Endodermal cell (in vitro differentiated cells): ENCODE results near the gene GIMAP6. TPM values are rescaled to one million over a fixed set of nuclear protein-coding genes. Genes with fewer than 3 reads are reported as not detected.

Source experiments
- DNase-seq: peaks from one replicate; pipeline ENCODE4 v3.0.0-alpha.2; 2017
- H3K27ac ChIP-seq: 2 replicates; pipeline ENCODE4 v1.5.1; 2013; ENCODE audit warnings: mild to moderate bottlenecking, low read depth, low read length, moderate library complexity
- H3K27me3 ChIP-seq: 2 replicates; pipeline ENCODE4 v1.6.1; 2013; ENCODE audit warnings: mild to moderate bottlenecking, low read length, moderate library complexity; ENCODE audit not compliant: insufficient read depth, control insufficient read depth, poor library complexity, severe bottlenecking
- H3K36me3 ChIP-seq: 2 replicates; pipeline ENCODE4 v1.7.0; 2013; ENCODE audit warnings: mild to moderate bottlenecking, low read length, moderate library complexity; ENCODE audit not compliant: control insufficient read depth, insufficient read depth
- H3K4me1 ChIP-seq: one replicate; pipeline ENCODE4 v1.7.0; 2013; ENCODE audit warnings: low read length; ENCODE audit not compliant: control insufficient read depth, insufficient read depth
- H3K4me3 ChIP-seq: 2 replicates; pipeline ENCODE4 v1.5.1; 2013; ENCODE audit warnings: mild to moderate bottlenecking, low read length, moderate library complexity
- H3K9ac ChIP-seq: 2 replicates; pipeline ENCODE4 v1.6.1; 2013; ENCODE audit warnings: mild to moderate bottlenecking, low read length, moderate library complexity; ENCODE audit not compliant: poor library complexity, severe bottlenecking; ENCODE audit errors: extremely low read depth
- H3K9me3 ChIP-seq: 2 replicates; pipeline ENCODE4 v1.6.1; 2013; ENCODE audit warnings: mild to moderate bottlenecking, low read length, moderate library complexity; ENCODE audit not compliant: control insufficient read depth
- H3K27ac Mint-ChIP-seq: 2 replicates; pipeline ENCODE4 v1.8.0; 2020; ENCODE audit warnings: mixed read lengths
- H3K27me3 Mint-ChIP-seq: 2 replicates; pipeline ENCODE4 v1.8.0; 2021; ENCODE audit warnings: mild to moderate bottlenecking, mixed read lengths; ENCODE audit not compliant: insufficient read depth
- H3K36me3 Mint-ChIP-seq: 2 replicates; pipeline ENCODE4 v1.8.0; 2020; ENCODE audit warnings: low read depth, mixed read lengths
- H3K4me1 Mint-ChIP-seq: 2 replicates; pipeline ENCODE4 v1.8.0; 2020; ENCODE audit warnings: mixed read lengths
- H3K4me3 Mint-ChIP-seq: 2 replicates; pipeline ENCODE4 v1.8.0; 2020; ENCODE audit warnings: mild to moderate bottlenecking, moderate library complexity, mixed read lengths
- H3K9me3 Mint-ChIP-seq: 2 replicates; pipeline ENCODE4 v1.8.0; 2020; ENCODE audit warnings: mild to moderate bottlenecking, mixed read lengths
- CTCF ChIP-seq: fragments of 200-600 bp; sonication (generic); conservative IDR thresholded peaks from 2 replicates; pipeline ENCODE4 v1.5.0; 2021; ENCODE audit warnings: antibody characterized with exemption, mild to moderate bottlenecking
- WGBS, 2 experiments: methylation state at CpG; one replicate each; pipeline versions ENCODE4 v1.1.5 to v1.1.7; 2013; ENCODE audit warnings: missing lambda C conversion rate in 2 of 2, mixed read lengths in 1 of 2; ENCODE audit not compliant: insufficient coverage in 1 of 2, insufficient read length in 1 of 2; 5-methylcytosine and 5-hydroxymethylcytosine counted together
- total RNA-seq, 2 donors: library from RNA; stranded (reverse); fragmentation: NEBNext Ultra II Directional in 1 of 2; extraction: Animal tissue kit (Norgen Biotek cat#: 25700) in 1 of 2; gene quantifications; 2 replicates in 1 of 2; 3 replicates in 1 of 2; pipeline ENCODE4 v1.2.1, GENCODE V29; 2021

The GIMAP6 gene
- total RNA-seq, 2 donors from 2014 or later, result not detected

DNA sequence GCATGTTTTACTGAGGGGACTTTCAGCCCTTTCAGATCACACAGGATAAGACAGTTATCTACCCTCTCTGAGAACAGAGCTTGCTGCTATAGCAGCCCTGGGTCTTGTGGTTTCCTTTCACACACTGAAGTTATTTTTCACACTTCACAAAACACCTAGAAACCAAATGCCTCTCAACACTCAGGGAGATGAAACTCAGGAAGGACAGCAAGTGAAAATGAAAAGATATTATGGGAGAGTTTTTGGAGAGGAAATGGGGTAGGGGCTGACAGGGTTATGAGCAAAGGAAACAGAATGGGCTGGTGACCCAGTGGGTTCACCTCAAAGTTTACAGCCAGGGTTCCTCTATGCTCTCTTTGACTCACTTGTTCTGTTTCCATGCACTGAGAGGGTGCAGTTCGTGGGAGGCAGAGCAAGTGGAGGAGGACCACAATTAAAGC, 36.3 kb upstream of the GIMAP6 start:
- peaks cover 16% of the 10 kb centered on the region for H3K9me3 Mint-ChIP-seq
- H3K27me3 Mint-ChIP-seq, result peaks cover 14% of the 10 kb centered on the region
- Histone ChIP-seq H3K27me3 (no peaks in the 10 kb centered on the region), H3K9me3 (no peaks in the 10 kb centered on the region), H3K4me1 (no peaks in the 10 kb centered on the region), H3K36me3 (no peaks in the 10 kb centered on the region), H3K4me3 (no peak overlapping the region), H3K27ac (no peak overlapping the region), H3K9ac (no peak overlapping the region)
- H3K4me3 Mint-ChIP-seq, result no peak overlapping the region
- TF ChIP-seq CTCF, result no peak
- H3K27ac Mint-ChIP-seq, result no peak overlapping the region
- H3K4me1 Mint-ChIP-seq, result no peaks in the 10 kb centered on the region
- DNase-seq, result no peak
- whole genome bisulfite sequencing, 2 experiments, result 69% methylated on average over 1 of the region's 1 CpG; no CpG with 5 or more reads in 1 of the 2 experiments
- H3K36me3 Mint-ChIP-seq, result no peaks in the 10 kb centered on the region

- peaks cover 4% of the 10 kb centered on the region for H3K9me3 Mint-ChIP-seq
- peaks cover 14% of the 10 kb centered on the region for H3K27me3 Mint-ChIP-seq
- Histone ChIP-seq H3K27me3 (no peaks in the 10 kb centered on the region), H3K9me3 (no peaks in the 10 kb centered on the region), H3K36me3 (no peaks in the 10 kb centered on the region), H3K27ac (no peak overlapping the region), H3K9ac (no peak overlapping the region), H3K4me1 (no peaks in the 10 kb centered on the region), H3K4me3 (no peak overlapping the region)
- H3K4me1 Mint-ChIP-seq, result no peaks in the 10 kb centered on the region
- H3K27ac Mint-ChIP-seq, result no peak overlapping the region
- H3K4me3 Mint-ChIP-seq, result no peak overlapping the region
- no peaks in the 10 kb centered on the region for H3K36me3 Mint-ChIP-seq
- no peak for TF ChIP-seq CTCF
- no peak for DNase-seq
Measured at GRCh38 chr7:150666412-150666811, 34.2 kb upstream of the GIMAP6 start.

GRCh38 chr7:150665896-150666295, 33.7 kb upstream of the GIMAP6 start:
- Histone ChIP-seq H3K27me3 (no peaks in the 10 kb centered on the region), H3K9me3 (no peaks in the 10 kb centered on the region), H3K27ac (no peak overlapping the region), H3K4me3 (no peak overlapping the region), H3K36me3 (no peaks in the 10 kb centered on the region), H3K4me1 (no peaks in the 10 kb centered on the region), H3K9ac (no peak overlapping the region)
- H3K27me3 Mint-ChIP-seq, result peaks cover 12% of the 10 kb centered on the region
- peaks cover 4% of the 10 kb centered on the region for H3K9me3 Mint-ChIP-seq
- TF ChIP-seq CTCF, result no peak
- WGBS, 2 experiments, result 87 to 100% methylated on average over 2 of the region's 2 CpGs
- no peak overlapping the region for H3K4me3 Mint-ChIP-seq
- no peaks in the 10 kb centered on the region for H3K4me1 Mint-ChIP-seq
- H3K36me3 Mint-ChIP-seq, result no peaks in the 10 kb centered on the region
- H3K27ac Mint-ChIP-seq, result no peak overlapping the region
- DNase-seq, result no peak
